Ammon's horn (tissue), 1 donor: Measurements from ENCODE around the gene SRCIN1.

Experiments used
- DNase-seq: peaks from one replicate; pipeline ENCODE4 v3.0.0-alpha.2; 2016; ENCODE audit warnings: low spot score

SRCIN1 gene

GRCh38 chr17:38563362-38564253, 42.1 kb downstream of the SRCIN1 start:
- no peak for DNase-seq

DNA sequence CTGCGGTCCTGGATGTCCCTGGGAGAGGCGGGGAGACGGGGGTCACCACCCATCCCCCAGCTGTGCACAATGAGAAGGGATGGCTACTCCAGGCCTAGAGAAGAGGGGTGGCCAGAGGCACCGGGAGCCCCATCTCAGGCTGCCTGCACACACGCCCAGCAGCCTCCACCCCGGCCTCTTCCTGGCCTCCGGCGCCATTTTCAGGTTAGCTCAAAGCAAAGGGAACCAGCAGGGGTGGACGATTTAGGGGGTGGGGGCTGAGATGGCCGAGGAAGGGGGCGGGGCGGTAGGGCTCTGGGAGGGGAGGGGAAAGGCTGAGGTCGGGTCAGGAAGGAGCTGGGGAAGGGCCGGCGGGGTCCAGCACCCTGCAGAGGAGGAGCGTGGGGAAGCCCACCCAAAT, 42.8 kb downstream of the SRCIN1 start:
- no peak for DNase-seq

- no peak for DNase-seq
Observed at GRCh38 chr17:38562215-38562569, 43.6 kb downstream of the SRCIN1 start.

DNA sequence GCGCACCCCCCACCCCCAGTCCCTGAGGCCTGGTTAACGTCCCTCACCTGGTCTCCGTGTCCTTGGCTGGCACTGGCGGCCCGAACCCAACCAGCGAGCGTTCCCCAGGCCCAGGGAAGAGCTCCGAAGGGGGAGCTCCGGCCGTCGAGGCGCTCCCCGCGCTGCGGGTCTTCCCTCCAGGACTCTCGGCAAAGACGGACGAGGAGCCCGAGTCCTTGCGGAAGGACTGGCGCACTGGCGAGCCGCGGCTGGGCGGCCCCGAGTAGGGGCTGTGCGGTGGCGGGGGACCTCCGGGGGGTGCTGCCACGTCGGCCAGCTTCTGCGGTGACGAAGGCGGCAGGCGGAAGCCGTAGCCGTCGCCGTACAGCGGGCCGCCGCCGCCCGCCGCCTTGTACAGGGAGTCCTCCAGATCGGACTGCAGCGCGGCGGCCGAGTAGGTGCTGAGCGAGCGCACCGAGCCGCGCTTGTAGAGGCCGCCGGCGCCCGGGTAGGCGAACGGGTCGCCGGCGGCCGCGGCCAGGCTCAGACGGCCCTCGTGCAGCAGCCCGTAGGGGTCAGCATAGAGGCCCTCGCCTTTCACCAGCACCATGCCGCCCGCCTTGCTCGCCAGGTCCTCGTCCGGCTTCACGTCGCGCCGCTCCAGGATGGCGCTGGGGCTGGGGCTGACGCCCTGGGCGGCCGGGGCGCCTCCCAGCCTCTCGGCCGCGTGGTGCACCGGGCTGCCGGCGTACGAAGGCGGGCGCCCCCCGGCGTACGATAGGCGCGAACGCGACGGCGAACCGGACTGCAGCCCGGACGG, 44.1 kb downstream of the SRCIN1 start:
- DNase-seq, result no peak

GRCh38 chr17:38560503-38561318, 45.0 kb downstream of the SRCIN1 start:
- DNase-seq, result no peak

- DNase-seq, result no peak
Observed at GRCh38 chr17:38559880-38560230, 45.9 kb downstream of the SRCIN1 start.

- no peak for DNase-seq
Observed at GRCh38 chr17:38559051-38559879, 46.5 kb downstream of the SRCIN1 start.

DNA sequence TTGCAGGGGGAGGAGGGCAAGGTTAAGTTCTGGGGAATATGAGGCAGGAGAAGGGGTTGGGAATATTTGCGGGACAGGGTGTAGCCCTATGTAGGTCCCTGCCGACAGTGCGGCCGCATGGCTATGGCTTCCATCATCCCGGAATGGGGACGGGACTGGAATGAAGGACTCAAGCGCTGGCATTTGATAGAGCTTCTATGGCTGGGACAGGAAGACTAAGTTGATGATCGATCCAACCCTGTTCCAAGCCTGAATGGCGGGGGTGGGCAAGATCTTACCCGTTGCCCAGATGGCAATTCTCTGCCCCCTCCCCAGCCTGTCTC, 47.1 kb downstream of the SRCIN1 start:
- no peak for DNase-seq

GRCh38 chr17:38557836-38558727, 47.7 kb downstream of the SRCIN1 start:
- peak; percentile 96 for DNase-seq

DNA sequence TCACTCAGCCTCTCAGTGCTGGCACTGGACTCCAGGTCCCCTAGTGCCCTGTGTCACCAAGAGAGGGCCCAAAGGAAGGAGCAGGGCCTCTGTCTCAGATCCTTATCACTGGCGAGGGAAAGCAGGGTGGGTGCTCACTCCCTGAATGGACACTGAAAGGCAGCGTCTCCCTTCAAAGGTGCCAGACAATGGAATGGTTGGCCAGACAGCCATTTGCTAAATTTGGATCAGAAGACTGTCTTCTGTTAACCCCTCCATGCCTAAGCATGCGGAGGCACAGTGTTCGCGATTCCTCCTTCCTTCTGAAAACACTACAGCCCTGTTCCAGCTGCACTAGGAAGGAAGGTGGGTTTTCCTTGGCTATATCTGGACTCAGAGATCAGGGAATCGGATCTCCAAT, 48.4 kb downstream of the SRCIN1 start:
- DNase-seq, result no peak

DNA sequence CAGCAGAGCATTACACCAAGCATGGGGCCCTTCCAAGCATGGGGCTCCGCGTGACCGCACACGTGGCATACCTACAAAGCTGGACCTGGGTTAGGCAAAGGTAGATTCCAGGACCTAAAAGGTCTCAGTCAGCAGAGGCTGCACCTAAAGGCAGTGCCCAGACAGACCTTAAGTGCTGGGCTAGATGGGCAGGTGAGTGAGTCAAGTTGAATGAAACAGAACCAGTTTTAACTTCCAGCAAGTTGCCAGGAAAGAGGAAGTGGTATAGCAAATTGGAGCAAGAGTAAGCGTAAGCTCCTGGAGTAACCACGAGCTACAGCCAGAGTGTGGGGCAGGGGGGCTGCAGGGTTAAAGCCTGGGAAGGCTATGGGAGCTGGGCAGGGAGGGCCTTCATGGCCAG, 49.5 kb downstream of the SRCIN1 start:
- DNase-seq, result no peak

- DNase-seq, result no peak
Observed at GRCh38 chr17:38554430-38555350, 51.1 kb downstream of the SRCIN1 start.

DNA sequence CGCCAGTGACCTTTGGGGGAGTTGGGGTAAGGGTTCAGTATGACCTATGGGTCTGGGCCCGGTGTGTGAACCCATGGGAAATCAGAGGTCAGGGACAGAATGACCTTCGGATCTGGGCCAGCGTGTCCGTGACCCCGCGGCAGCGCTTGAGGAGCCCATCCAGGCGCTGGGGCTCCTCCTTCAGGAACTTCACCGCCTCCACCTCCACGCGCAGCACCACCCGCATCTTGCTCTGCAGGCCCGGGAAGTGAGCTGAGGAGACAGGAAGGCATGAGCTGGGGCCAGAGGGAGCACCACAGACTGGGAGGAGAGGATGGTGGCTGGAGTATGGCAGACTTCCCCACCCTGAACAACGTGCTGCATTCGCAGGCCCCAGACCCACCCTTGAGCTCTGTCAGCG, 53.4 kb downstream of the SRCIN1 start:
- DNase-seq, result no peak

GRCh38 chr17:38551121-38551520, 54.6 kb downstream of the SRCIN1 start:
- no peak for DNase-seq

GRCh38 chr17:38550661-38551060, 55.1 kb downstream of the SRCIN1 start:
- peak; percentile 69 for DNase-seq

- no peak for DNase-seq
Observed at GRCh38 chr17:38549285-38549684, 56.5 kb downstream of the SRCIN1 start.

DNA sequence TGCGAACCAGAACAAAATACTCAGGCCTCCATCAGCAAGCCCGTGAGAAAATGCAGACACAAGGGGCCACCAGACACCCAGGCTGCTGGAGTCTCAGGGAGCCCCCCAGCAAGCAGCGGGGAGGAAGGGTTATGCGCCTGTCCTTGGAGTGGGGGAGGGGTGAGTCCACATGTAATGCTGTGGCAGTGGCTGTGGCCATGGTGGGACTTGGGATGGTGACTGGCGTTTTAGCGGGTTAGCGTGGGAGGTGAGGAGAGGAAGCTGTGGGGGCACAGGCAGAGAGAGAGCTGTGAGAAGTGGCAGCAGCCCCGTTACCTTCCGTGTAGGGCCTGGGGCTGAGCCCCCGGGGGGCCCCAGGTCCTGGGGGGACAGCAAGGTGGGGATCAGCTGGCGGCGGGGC, 58.3 kb downstream of the SRCIN1 start:
- DNase-seq, result no peak

GRCh38 chr17:38546396-38546795, 59.4 kb downstream of the SRCIN1 start:
- no peak for DNase-seq

DNA sequence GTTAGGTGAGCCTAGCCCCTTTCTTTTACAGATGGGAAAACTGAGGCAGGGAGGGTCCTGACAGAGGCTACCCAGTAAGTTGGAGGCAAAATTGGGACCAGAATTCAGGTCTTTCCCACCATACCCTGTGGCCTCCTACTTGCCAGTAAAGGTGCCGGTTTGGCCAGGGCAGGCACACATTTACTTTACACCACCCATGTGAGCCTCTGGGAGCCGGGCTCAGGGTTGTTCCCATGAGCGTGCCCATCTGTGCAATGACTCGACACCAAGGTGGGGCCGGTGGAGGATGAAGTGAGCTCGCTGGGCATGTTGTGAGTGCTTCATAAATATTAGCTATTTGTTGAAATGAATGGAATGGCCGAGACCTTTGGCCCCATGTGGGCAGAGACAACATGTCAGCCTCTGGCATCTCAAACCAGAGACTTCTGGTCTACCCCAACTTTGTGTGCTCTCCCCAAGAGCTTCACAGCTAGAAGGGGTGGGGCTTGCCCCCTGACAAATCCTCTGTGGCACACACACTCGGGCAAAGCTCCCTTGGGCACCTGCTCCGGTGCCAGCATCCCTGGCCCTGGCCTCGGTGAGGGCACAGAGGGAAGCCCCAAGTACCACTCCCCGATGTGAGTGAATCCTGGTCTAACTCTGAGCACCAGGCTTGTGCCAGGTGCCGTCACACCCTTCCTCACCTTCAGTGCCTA, 60.1 kb downstream of the SRCIN1 start:
- DNase-seq, result no peak
